NCI-H2196 treated with DMSO at 0.1 percent for 48 hours (cell line): Measurements from ENCODE around the gene MAPKAPK3.

Source experiments
- DNase-seq: peaks from one replicate; lab custom pipeline; 2025; ENCODE audit not compliant: unreplicated experiment; lab: John Stamatoyannopoulos, UW

MAPKAPK3 gene

GRCh38 chr3:50587373-50587772 is 29.6 kb upstream of the MAPKAPK3 start:
- DNase-seq: no peak

GRCh38 chr3:50587806-50588758 is 28.9 kb upstream of the MAPKAPK3 start:
- no peak for DNase-seq

- DNase-seq: no peak
Measured at GRCh38 chr3:50588759-50589433, 28.1 kb upstream of the MAPKAPK3 start.

GRCh38 chr3:50591196-50591741 is 25.7 kb upstream of the MAPKAPK3 start:
- DNase-seq: no peak

- no peak for DNase-seq
Measured at GRCh38 chr3:50592568-50592967, 24.4 kb upstream of the MAPKAPK3 start.

- no peak for DNase-seq
Measured at GRCh38 chr3:50594253-50594785, 22.6 kb upstream of the MAPKAPK3 start.

GRCh38 chr3:50599115-50599715 is 17.7 kb upstream of the MAPKAPK3 start:
- DNase-seq: no peak

GRCh38 chr3:50599716-50600118 is 17.2 kb upstream of the MAPKAPK3 start:
- DNase-seq: no peak

GRCh38 chr3:50600141-50600753 is 16.7 kb upstream of the MAPKAPK3 start:
- no peak for DNase-seq

GRCh38 chr3:50600841-50601591 is 15.9 kb upstream of the MAPKAPK3 start:
- DNase-seq: peak; percentile 55

- DNase-seq: no peak
Measured at GRCh38 chr3:50602595-50603191, 14.3 kb upstream of the MAPKAPK3 start.

- DNase-seq: no peak
Measured at GRCh38 chr3:50603261-50604109, 13.5 kb upstream of the MAPKAPK3 start.

- DNase-seq: no peak
Measured at GRCh38 chr3:50604110-50604621, 12.8 kb upstream of the MAPKAPK3 start.

- no peak for DNase-seq
Measured at GRCh38 chr3:50604628-50605588, 12.0 kb upstream of the MAPKAPK3 start.

- DNase-seq: no peak
Measured at GRCh38 chr3:50605901-50606326, 11.0 kb upstream of the MAPKAPK3 start.

- no peak for DNase-seq
Measured at GRCh38 chr3:50606596-50606995, 10.4 kb upstream of the MAPKAPK3 start.
